Measurements from ENCODE around the gene RHOV.
A peak's percentile ranks its signal among the peaks of the same experiment; 100 is the strongest.
"Not testable (repeated sequence)": the region's sequence is repeated elsewhere in the genome, so short reads cannot be mapped to it uniquely, and the experiment has no call there.

The RHOV gene

DNA sequence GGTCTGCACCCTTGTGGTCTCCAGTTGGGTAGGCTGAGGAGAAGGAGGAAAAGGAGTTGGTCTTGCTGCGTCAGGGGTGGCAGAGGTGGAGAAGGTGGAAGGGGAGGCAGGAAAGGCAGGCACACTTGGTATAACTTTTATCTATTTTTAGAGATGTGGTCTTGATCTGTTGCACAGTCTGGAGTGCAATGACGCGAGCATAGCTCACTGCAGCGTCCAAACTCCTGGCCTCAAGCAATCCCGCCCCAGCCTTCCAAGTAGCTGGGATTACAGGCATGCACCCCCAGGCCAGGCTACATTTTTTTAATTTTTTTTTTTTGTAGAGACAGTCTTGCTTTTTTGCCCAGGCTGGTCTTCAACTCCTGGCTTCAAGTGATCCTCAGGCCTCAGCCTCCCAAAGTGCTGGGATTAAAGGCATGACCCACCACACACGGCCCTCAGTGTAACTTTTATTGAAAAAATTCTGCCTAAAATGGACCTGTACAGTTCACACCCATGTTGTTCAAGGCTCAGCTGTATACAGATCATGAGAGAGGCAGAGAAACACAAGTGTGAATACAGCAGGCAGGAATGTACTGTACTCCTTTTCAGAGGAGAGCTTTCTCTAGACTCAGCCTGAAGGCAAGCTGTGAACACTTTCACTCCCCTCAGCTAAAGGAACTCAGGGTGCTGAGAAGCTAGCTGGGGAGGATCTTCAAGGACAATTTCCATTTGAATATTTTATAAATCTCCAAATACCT, 2.1 kb upstream of the RHOV start:
- no peak for DNase-seq (ENCODE audit: low spot score)

DNA sequence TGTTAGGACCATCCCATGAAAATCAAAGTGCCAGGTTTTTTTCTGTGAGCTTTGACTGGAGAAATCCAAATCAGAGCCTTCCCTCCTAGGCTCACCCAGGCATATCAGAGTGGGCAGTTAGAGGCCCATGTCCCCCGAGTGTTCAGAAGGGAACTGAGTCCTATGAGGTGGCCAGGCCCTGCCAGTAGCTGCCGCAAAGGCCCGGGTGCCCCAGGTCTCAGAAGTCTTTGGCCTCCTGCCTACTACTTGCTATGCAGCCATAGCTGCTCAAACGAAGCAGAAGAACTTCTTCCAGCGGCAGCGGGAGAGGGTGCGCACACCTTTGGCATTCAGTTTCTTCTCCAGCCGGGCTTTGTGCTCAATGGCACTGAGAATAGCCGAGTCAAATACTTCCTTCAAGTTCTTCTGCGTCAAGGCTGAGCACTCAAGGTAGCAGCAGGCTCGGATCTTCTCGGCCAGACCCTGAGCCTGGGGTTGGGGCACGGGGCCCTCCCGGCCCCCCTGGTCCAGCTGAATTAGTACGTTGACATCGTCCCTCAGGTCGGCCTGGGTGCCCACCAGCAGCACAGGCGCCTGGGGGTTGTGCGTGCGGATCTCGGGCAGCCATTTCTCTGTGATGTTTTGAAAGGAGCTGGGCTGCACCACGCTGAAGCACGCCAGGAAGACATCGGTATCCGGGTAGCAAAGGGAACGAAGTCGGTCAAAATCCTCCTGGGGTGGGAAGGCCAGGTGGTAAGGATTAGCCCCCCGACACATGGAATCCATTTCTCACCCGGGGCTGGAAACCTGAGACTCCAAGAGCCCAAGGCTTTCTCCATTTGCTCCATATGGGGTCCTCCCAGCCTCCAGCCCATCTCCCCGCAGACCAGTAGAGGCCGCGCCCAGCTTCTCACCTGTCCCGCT, 992 bp downstream of the RHOV start:
- DNase-seq (ENCODE audit: low spot score) = no peak

DNA sequence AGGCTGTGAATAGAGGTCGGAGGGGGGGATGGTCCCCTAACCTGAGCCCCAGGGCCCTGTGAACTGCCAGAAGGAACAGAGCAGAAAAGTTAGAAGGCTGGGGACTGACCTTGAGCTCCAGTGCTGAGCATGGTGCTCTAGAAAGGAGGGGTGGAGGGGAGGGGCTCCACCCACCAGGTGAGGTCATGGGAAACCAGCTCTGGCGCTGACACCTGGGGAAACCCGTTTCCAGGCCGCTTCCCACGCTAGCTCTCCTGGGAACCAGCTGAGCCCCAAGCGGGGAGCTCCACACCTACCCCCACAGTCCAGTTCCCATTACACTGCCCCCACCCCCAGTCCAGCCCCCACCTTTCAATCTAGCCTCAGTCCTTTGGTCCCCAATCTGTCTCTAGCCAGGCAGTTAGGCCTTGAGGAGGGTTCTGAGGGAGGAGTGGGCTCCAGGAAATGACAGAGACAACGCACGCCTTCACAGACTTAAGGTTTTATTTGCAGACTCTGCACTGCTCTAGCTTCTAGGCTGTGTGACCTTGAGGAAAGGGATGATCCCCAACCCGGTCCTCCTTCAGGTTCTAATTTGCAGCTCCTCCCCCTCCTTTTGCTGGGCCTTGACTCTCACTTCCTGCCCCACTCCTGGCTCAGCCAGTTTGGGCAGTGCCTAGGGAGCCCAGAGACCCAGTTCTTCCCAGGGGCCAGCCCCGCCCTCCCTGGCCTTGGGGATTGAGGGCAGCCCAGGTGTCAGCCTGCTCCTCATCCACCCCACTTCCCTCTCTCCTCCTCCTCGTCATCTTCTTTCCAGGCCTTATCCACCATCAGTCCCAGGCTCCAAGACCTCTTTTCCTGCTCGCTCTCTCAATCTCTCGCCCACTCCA, 2.1 kb downstream of the RHOV start:
- DNase-seq (ENCODE audit: low spot score) = no peak

DNA sequence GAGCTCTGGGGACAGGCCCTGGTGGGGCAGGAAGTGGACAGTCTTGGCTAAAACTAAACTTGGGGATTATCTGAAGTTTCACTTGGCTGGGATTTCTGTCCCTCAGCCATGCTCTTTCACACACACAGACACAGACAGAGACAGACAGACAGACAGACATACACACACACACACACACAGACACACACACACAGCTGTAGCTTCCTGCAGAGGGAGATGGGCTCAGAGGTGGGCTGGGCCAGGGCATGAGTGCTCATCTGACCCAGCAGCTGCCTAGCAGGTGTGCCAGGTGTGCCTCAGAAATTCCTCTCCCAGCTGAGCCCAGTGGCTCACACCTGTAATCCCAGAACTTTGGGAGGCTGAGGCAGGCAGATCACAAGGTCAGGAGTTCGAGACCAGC, 3.3 kb downstream of the RHOV start:
- DNase-seq (ENCODE audit: low spot score) = no peak

DNA sequence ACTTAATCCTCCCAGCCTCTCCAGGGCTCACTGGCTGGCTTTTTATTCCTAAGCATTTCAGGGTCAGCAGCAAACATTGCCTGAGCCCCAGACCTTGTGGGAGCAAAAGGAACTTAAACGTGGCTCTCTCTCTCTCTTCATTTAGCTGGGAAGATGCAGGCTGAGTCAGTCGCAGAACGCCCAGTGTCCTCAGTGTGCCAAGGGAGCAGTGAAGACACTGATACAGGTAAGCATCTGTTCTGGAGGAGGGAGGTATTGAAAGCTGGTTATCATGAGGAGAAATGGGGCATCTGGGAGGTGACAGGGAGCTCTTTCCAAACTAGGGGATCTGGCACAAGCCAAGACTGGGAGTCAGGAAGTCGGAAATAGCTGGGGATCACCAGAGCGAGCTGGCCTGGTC, 4.3 kb downstream of the RHOV start:
- DNase-seq (ENCODE audit: low spot score) = no peak

DNA sequence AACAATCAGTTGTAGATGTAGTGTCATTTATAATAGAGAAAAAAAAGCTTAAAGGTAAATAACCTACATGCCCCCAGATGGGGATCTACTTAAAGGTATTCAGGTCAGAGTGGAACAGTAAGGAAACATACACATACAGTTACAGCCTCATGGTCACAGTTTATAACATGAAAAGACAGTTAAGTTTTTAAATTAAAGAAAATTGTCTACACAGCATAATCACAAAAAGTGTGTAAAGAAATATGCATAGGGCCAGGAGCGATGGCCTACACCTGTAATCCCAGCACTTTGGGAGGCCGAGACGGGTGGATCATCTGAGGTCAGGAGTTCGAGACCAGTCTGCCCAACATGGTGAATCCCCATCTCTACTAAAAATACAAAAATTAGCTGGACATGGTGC, 6.8 kb downstream of the RHOV start:
- DNase-seq (ENCODE audit: low spot score) = no peak

DNA sequence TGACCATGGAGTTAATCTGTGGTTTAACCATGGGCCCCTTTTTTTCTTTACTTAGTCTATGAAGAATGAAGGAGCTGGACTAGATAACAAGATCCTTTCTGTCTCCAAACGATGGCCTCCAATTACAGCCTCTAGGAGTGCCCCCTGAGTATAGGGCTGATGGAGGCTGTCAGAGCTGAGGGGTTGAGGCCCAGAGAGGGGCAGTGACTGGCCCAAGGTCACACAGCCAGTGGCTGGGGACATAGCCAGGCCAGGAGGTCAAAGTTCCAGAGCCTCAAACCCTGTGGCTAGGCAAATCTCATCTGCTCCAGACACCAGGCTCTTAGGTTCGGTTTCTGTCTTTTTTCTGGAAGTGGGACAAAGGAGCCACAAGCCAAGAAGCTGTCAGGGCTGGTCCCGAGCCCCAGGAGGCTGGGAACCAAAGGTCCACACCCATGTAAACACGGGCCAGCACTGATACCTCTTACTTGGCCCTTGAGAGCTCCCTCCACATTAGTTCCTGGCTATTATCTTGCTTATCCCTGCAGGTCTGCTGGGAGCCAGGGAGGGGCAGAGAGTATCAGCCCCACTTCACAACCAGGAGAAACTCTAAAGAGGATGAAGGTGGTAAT, 10.3 kb downstream of the RHOV start:
- DNase-seq (ENCODE audit: low spot score) = no peak

DNA sequence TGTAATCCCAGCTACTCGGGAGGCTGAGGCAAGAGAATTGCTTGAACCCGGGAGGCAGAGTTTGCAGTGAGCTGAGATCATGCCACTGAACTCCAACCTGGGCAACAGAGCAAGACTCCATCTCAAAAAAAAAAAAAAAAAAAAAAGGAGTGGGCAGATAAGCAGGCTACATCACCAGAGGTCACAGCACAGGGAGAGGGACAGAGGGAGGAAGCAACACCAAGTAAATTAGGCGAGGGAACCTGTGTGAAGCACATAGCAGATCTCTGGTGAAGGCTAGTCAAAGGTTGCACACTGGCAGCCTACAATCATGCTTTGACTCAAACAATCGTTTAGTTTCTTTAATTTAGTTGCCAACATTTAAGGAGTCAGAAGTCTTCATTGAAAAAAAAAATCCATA, 12.9 kb downstream of the RHOV start:
- DNase-seq (ENCODE audit: low spot score) = not testable (repeated sequence)

DNA sequence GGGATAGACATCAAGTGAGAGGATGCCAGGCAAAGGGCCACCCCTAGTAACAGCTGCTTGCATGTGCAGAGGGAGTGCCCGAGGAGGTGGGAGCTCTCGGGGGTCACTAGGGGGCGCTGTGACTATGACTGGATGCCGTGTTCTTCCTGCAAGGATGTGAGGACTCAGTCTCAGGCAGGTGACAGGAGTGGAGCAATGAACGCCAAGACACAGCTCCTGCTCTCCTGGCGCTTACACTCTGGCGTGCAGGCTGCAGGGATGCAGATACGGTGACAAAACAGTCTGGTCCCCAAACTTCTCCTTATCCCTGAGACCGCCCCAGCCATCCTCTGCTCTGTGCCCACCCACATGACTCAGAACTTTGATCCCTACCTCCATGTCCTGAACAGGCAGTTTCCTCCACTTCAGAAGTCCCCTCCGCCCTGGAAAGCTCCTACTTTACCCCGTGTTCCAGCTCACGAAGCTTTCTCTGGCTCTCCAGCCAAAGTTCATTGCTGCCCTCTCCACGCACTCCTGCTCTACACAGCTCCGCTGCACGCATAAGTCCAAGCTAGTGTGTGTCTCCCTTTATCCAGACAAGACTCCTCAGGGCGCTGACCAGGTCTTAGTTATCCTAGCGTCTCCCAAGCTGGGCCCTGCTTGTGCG, 14.7 kb downstream of the RHOV start:
- peak; percentile 74 for DNase-seq (ENCODE audit: low spot score)

DNA sequence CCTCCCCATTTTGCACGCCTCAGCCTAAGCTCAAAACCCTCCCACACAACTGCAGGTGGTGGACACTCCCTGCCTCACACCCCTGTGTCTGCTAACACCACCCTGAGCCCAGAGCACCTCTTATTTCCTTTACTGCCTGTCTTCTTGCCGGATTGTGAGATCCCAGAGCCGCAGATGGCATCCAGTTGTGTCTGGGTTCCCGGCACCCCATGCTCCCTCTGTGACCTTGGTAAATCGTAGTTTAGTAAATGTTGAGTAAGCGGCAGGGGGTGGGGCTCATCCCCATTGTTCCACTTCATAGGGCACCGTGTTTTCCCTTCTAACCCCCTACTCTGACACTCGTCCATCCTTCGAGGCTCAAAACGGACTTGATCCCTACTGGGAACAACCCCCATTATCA, 15.3 kb downstream of the RHOV start:
- no peak for DNase-seq (ENCODE audit: low spot score)

DNA sequence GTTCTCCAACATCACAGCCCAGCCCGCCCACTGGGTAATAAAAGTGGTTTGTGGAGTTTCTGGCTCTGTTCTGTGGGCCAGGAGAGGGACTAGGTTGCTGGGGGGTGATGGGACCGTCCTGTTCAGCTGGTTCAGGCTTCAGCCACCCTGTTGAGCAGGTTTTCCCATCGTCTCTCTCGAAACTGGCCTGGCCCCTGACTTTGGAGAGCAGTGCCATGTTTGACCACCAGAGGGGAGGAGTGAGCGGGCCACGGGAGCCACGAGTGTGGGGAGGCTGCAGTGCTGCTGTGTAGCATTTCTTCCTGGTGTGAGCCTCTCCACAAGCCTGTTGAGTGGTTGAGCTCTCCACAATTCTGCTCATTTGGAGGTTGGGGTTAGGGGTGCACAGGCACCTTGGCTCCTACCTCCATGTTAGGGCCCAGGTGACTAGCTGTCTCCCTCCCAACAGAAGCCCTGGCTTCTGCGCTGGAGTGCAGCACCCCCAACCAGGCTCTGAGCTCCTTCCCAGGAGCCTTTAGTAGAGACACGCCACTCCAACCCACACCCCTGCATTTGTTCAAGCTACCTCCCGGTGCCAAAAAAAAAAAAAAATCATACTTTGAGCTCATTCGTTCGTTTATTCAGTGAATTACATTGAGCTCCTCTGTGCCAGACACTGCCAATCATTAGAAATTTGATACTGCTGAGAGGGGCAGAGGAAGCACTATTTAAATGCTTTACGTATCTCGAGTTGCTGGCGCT, 16.3 kb downstream of the RHOV start:
- DNase-seq (ENCODE audit: low spot score) = peak; percentile 79

DNA sequence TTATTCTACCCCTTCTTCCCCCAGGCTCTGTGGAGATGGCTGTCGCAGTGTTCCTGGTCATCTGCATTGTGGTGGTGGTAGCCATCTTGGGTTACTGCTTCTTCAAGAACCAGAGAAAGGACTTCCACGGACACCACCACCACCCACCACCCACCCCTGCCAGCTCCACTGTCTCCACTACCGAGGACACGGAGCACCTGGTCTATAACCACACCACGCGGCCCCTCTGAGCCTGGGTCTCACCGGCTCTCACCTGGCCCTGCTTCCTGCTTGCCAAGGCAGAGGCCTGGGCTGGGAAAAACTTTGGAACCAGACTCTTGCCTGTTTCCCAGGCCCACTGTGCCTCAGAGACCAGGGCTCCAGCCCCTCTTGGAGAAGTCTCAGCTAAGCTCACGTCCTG, 17.3 kb downstream of the RHOV start:
- no peak for DNase-seq (ENCODE audit: low spot score)

DNA sequence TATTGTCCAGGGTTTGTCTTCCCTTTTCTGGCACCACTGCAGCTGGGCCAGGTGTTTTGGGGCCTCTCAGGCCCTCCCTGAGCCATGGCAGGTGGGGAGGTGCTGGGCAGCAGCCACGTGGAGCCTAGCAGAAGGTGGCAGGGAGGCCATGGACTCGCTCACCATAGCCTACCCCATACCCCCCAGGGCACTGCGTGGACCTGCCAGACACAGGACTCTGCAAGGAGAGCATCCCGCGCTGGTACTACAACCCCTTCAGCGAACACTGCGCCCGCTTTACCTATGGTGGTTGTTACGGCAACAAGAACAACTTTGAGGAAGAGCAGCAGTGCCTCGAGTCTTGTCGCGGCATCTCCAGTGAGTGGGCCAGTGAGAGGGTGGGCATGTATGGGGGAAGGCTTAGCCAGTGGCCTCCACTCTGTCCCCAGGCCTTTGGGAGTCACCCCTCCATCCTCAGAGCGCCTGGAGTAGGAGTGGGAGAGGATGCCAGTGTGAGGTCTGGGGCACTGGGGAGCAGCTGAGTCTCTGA, 18.3 kb downstream of the RHOV start:
- DNase-seq (ENCODE audit: low spot score) = no peak

DNA sequence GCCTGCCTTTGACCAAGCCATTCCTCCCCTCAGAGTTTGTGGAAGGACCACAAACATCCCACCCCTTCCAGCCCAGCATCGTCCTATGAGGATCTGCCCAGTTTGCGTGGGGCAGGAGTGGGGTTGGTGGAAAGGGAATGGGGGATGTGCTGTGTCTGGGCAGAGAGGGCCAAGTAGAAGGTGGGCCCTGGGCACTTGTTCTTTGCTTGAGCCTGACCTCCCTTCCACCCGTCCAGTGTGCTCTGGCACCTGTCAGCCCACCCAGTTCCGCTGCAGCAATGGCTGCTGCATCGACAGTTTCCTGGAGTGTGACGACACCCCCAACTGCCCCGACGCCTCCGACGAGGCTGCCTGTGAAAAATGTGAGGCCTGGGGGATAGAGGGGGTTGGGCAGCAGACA, 19.9 kb downstream of the RHOV start:
- DNase-seq (ENCODE audit: low spot score) = no peak

DNA sequence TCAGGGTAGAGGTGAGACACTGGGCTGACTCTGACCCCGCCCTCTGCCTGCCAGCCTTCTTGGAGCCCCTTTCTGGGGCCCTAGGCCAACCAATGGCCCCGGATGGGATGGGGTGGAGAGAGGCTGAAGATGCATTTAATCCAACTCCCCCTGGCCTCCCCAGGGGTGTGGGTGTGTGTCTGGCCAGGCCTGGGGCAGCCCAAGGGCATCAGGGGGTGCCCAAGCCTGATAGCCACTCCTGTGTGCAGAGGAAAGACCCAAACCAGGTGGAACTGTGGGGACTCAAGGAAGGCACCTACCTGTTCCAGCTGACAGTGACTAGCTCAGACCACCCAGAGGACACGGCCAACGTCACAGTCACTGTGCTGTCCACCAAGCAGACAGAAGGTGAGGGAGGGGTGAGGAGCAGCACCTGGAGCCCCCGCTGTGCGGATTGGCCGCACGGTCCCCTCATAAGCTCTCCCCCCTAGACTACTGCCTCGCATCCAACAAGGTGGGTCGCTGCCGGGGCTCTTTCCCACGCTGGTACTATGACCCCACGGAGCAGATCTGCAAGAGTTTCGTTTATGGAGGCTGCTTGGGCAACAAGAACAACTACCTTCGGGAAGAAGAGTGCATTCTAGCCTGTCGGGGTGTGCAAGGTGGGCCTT, 20.7 kb downstream of the RHOV start:
- DNase-seq (ENCODE audit: low spot score) = no peak

DNA sequence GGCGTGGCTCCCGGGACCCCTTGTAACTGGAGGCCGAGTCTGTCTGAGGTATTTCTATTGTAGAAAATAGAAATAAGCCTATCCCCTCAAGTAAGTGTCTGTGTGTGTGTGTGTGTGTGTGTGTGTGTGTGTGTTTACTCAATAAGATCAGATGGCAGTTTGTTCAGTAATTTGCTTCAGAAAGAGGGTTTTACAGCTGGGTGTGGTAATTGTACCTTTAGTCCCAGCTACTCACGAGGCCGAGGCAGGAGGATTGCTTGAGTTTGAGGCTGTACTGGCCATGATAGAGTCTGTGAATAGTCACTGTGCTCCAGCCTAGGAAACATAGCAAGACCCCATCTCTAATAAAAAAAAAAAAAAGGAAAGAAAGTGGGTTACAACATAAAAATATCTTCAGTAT, 21.5 kb downstream of the RHOV start:
- DNase-seq (ENCODE audit: low spot score) = no peak

DNA sequence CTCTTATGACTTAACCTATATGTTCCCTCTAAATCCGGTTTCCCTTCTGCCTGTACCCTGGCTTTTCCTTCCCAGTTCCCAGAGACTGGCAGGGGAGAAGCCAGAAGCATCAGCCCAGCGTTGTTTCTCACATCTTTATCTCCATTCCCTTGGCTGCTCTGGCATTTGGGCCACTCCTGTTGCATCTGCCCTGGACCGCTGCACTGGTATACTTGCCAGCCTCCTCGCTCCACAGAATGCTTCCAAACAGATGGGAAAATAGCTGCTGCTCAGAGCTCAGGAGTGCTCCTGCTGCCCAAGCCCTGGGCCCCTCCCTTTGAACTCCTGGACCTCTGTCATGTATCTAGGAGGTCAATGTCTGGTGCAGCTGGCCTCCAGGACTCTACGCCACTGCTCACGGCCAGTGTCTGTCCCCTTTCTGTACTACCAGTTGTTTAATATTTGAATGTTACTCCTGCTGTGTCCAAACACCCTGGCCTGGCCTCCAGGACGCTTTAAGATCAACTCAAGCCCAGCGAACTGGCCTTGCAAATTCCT, 23.4 kb downstream of the RHOV start:
- DNase-seq (ENCODE audit: low spot score) = no peak

DNA sequence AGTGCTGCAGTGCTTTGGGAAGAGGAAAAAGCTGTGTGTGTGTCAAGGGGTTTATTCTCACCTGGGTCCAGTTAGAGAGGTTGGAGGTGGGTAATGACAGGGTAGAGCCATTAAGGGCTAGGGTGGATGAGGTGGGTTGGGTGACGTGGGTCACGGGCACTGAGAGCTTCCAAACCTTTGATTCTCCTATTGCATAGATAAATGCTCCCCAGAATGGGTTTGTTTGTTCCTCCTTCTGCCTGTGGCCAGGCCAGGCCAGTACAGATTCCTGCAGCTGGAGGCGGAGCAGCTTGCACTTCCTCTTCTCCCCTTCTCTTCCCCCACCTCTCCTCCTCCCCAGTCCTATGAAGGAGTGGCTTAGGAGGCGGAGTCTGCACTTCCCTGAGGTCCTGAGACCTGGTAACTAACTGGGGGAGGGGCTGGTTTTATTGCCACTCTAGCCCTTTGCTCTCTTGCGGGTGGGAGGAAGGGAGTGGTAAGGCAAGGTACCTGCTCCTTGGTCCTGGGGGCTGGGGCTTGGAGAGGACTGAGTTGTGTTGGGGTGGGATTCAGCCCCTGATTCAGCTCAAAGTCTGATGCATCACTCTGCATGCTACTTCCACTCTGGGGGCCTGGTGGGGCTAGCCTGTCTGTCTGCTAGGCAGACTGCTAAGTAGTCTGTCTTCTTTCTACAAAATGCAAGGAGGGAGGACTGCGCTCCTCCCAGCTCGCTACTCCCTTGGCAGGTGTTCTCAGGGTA, 26.6 kb downstream of the RHOV start:
- DNase-seq (ENCODE audit: low spot score) = peak; percentile 68

DNA sequence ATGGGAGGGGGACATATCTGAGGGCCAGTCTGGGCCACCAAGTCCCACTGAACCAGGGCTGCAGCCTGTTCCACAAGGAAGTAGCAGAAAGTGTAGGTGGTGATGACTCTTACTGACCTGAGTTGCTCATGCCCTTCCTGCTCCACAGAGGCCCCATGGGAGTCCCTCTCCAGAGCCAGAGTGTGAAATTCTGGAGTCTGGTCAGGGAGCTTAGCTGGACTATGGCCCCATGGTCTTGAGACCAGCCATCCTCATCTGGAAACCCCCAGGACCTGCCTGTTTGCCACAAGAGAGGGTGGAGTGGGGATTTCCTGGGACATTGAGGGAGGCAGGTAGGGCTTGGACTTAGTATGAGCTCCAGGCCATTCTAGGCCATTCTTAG, 27.2 kb downstream of the RHOV start:
- no peak for DNase-seq (ENCODE audit: low spot score)
